T-helper 1 cell treated with Interleukin-12 subunit alpha and Interleukin-12 subunit beta and Interleukin-4 antibody, amounts not matched to agents 30 ng/mL and 1 ng/mL, for 36 hours (primary cell): ENCODE results near the gene LRCH1. TPM values are rescaled to one million over a fixed set of nuclear protein-coding genes. Genes with fewer than 3 reads are reported as not detected.

ENCODE experiments used
- intact Hi-C: fragments of 100-400 bp; cut with micrococcal nuclease; formaldehyde crosslinking; loops from one replicate; pipeline ENCODE4 v1.15.1; 2024
- total RNA-seq: library from RNA; stranded (reverse); gene quantifications from 2 replicates; pipeline ENCODE4 v1.2.3, GENCODE V29; 2022

Gene LRCH1
- total RNA-seq, 1 donor from 2014 or later = 23.7 TPM

GRCh38 chr13:46663206-46664037 lies 110.5 kb downstream of the LRCH1 start:
- intact Hi-C loops = loop anchor here (10.0 kb wide), 1 partner anchor 449 kb away; the partner anchor contains the start of gene LRRC63

GRCh38 chr13:46664195-46664594 lies 111.2 kb downstream of the LRCH1 start:
- intact Hi-C loops = loop anchor here (10.0 kb wide), 1 partner anchor 449 kb away; the partner anchor contains the start of gene LRRC63

GRCh38 chr13:46665248-46665632 lies 112.3 kb downstream of the LRCH1 start:
- intact Hi-C loops = loop anchor here (5.0 to 10.0 kb wide), 3 partner anchors 450 to 1748 kb away; partner anchors contain the start of gene LRRC63

- intact Hi-C loops = loop anchor here (5.0 to 10.0 kb wide), 3 partner anchors 451 to 1749 kb away; partner anchors contain the start of gene LRRC63
These were observed 112.9 kb downstream of the LRCH1 start for GRCh38 chr13:46665633-46666482.

- intact Hi-C loops = loop anchor here (5.0 to 10.0 kb wide), 3 partner anchors 452 to 1750 kb away; partner anchors contain the start of gene LRRC63
These were observed 113.9 kb downstream of the LRCH1 start for GRCh38 chr13:46666727-46667456.

- intact Hi-C loops = loop anchor here (1.0 to 10.0 kb wide), 9 partner anchors 10 to 1750 kb away; partner anchors contain the start of genes ESD and LRRC63
These were observed 114.8 kb downstream of the LRCH1 start for GRCh38 chr13:46667687-46668281.

- intact Hi-C loops = loop anchor here (1.0 to 10.0 kb wide), 9 partner anchors 11 to 1751 kb away; partner anchors contain the start of genes ESD and LRRC63
These were observed 115.3 kb downstream of the LRCH1 start for GRCh38 chr13:46668302-46668720.

GRCh38 chr13:46668931-46669525 lies 116.1 kb downstream of the LRCH1 start:
- intact Hi-C loops = loop anchor here (1.0 to 10.0 kb wide), 9 partner anchors 10 to 1752 kb away; partner anchors contain the start of genes ESD and LRRC63

GRCh38 chr13:46672338-46673090 lies 119.5 kb downstream of the LRCH1 start:
- intact Hi-C loops = no loop called here

- intact Hi-C loops = no loop called here
These were observed 122.0 kb downstream of the LRCH1 start for GRCh38 chr13:46675016-46675415.

GRCh38 chr13:46676378-46676725 lies 123.4 kb downstream of the LRCH1 start:
- intact Hi-C loops = no loop called here

- intact Hi-C loops = loop anchor here (1.0 to 5.0 kb wide), 7 partner anchors 11 to 125 kb away; partner anchors contain the start of gene ESD
These were observed 126.6 kb downstream of the LRCH1 start for GRCh38 chr13:46679369-46680120.

GRCh38 chr13:46682015-46682414 lies 129.0 kb downstream of the LRCH1 start:
- intact Hi-C loops = loop anchor here (5.0 kb wide), 1 partner anchor 115 kb away; the partner anchor contains the start of gene ESD

GRCh38 chr13:46682707-46683106 lies 129.7 kb downstream of the LRCH1 start:
- intact Hi-C loops = loop anchor here (5.0 kb wide), 1 partner anchor 115 kb away; the partner anchor contains the start of gene ESD

GRCh38 chr13:46683676-46684260 lies 130.8 kb downstream of the LRCH1 start:
- intact Hi-C loops = loop anchor here (5.0 kb wide), 1 partner anchor 114 kb away; the partner anchor contains the start of gene ESD

- intact Hi-C loops = loop anchor here (5.0 kb wide), 1 partner anchor 113 kb away; the partner anchor contains the start of gene ESD
These were observed 131.5 kb downstream of the LRCH1 start for GRCh38 chr13:46684287-46685001.
